NOMO-1 (cell line): ENCODE measurements around the gene TNFRSF19.

ENCODE experiments used
- DNase-seq, 2 experiments: peaks; one replicate each; lab custom pipeline; 2025; ENCODE audit not compliant: unreplicated experiment in 2 of 2; lab: John Stamatoyannopoulos, UW

The TNFRSF19 gene

DNA sequence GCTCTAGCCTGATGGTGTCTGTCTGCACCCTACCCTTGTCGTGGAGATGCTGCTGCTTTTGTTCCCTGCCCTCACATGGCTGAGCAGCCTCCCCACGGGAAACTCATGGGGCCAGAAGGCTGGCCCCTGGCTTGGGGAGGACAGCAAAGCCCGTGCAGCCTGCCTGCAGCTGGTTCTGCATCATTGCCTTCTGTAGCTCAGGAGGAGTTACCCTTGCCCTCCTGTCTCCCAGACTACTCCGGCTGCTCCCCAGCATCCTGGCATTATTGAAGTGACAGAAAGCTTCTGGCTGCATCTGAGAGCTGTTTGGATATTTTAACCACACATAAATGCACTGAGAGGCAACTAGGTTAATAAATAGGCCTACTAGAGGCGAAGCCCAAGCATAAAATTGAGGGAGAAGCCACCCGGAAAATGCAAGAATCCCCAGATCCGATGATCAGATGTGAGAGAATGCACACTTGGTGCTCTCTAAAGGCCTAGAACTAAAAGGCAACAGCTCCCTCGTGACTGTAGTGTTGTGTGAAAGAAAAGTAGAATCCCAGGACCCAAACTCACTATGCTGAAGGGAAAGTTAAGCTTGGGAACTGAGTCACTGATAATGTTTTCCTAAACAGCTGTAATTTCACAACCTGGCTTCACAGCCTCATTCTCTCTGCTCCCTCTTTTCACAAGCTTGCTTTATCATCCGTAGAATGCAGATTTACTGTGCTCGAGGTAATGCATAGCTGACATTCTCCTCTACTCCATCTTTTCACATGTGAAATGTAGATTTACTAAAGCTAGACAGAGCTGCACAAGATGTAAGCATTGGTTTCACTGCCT, 110.8 kb downstream of the TNFRSF19 start:
- DNase-seq: no peak

DNA sequence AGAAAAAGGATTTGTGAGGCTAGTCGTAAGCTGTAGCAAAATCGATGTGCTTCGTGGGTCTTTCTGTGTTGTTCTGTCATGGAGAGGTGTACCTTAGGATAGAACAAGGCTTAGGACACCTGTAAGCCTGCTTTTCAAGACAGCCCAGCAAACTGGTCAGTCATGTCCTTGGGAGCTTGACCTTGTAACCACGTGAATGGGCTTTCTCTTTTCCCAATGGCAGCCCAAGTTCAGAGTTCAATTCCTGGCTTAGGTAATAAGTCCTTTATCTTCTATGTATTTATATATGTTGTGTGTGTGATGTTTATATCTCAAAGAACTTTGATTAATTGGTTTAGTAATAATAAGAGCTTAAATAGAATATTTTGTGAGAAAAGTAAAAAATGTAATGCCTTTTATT, 112.9 kb downstream of the TNFRSF19 start:
- no peak for DNase-seq

DNA sequence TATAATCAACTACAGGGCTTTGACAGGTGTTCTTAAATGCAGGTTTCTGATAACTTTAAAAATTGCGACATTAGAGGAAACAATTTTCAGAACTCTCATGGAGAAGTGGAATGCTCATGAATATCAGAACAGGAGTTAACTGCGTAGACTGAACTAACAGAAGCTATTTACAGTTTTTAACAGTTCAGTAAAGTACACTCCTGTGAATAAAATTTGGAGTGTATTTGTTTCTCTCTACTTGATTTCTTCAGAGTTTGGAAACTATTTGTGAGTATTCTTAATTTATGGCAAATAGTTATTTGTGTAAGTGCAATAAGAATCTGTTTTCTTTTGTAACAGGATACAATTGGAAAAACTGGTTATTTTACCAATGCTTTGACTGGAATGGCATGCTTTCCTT, 114.4 kb downstream of the TNFRSF19 start:
- DNase-seq: no peak

DNA sequence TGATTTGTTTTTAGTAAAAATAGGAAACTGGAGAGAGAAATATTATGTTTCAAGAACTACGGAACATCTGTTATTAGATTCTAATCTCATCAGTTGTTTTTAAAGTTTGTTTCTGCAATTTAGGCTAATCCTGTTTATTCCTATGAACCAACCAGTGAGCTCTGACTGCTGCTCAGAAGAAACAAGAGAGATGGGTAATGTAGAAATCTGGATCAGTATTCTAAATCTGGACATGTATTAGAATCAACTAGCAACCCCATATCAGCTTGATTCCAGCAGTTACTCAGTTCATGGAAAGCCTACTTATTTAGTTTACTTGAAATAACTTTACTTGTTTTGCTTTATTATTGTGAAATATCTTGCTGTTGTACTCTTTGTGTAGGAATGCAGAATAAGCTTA, 115.2 kb downstream of the TNFRSF19 start:
- DNase-seq: no peak

DNA sequence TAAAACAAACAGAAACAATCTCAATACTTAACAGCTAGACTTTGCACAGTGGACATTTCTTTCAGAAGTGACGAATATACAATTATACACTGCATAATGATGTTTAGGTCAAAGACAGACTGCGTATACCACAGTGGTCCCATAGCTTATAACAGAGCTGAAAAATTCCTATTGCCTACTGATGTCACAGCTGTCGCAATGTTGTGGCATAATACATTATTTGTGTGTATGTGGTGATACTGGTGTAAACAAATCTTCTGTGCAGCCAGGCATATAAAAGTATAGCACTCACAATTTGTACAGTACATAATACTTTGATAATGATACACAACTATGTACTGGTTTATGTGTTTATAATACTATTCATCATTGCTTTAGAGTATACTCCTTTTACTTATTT, 116.7 kb downstream of the TNFRSF19 start:
- no peak for DNase-seq

DNA sequence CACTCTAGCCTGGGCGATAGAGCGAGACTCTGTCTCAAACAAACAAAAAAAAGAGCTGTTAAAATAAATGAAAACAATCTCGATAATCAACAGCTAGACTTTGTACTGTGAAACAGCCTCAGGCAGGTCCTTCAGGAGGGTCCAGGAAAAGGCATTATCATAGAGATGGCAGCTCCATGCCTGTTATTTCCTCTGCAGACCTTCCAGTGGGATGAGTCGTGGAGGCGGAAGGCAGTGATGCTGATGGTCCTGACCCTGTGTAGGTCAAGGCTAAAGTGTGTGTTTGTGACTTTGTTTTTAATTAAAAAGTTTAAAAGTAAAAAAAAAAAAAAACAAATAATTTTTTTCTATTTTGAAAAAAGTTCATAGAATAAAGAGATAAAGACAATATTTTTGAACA, 117.4 kb downstream of the TNFRSF19 start:
- DNase-seq: no peak

DNA sequence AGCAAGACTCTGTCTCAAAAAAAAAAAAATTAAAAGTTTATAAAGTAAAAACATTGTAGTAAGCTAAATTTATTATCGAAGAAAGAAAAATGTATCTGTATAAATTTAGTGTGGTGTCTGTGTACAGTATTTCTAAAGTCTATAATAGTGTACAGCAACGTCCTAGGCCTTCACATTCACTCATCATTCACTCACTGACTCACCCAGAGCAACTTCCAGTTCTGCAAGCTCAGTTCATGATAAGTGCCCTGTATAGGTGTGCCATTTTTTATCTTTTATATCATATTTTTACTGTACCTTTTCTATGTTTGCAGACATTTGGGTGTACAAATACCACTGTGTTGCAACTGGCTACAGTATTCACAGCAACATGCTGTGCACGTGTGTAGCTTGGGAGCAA, 118.1 kb downstream of the TNFRSF19 start:
- no peak for DNase-seq

DNA sequence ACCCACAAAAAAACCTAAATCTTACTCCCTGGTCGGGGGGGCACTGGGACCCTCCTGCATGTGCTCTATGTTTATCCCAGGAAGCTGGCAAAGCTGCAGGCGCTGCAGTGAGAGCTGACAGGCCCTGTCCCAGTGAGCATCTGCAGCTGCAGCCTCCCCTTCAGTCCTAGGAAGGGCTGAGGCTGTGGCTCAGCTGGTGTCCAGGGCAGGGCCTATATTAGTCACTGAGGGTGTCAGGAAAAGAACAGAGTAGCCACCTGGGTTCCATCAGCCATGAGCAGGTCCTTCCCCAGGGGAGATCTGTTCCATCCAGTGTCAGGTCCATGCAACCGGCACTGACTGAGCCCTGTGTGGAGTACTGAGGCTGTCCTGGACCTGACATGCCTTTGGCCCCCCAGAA, 120.5 kb downstream of the TNFRSF19 start:
- DNase-seq: no peak

DNA sequence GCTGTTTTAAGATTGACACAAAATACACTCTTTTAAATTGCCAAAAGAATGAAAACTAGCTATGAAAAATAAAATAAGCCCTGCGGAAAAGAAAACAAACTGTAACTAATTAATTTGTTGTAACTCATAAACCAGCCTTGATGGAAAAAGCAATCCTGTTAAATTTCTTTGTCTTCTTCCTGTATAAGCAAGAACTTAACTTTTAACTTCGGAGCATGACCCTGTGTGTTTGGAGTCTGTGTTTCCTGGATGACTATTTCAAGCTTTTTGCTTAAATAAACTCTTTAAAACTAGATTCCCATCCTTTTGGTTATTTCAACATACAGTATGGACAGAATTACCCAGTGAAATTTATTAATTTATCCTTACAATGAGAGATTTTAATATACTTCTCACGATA, 122.6 kb downstream of the TNFRSF19 start:
- DNase-seq: no peak

DNA sequence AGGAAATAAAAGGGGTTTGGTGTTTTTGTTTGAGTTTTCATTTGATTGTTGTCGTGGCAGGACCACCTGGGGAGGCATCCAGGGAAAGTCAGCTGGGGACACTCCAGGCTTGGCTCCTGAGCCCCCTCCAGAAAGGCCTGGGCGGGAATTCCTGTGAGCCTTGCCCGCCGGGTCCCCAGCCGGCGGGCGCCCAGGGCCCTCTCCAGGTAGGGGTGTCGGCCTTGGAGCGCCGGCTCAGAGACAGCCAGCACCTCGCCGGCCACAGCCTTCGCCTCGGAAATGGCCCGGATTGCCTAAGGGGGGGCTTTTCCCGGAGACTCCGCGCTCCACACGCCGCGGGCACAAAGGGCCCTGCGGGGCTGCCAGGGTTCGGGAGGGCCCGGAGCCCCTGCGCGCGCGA, 125.0 kb downstream of the TNFRSF19 start:
- DNase-seq: no peak

DNA sequence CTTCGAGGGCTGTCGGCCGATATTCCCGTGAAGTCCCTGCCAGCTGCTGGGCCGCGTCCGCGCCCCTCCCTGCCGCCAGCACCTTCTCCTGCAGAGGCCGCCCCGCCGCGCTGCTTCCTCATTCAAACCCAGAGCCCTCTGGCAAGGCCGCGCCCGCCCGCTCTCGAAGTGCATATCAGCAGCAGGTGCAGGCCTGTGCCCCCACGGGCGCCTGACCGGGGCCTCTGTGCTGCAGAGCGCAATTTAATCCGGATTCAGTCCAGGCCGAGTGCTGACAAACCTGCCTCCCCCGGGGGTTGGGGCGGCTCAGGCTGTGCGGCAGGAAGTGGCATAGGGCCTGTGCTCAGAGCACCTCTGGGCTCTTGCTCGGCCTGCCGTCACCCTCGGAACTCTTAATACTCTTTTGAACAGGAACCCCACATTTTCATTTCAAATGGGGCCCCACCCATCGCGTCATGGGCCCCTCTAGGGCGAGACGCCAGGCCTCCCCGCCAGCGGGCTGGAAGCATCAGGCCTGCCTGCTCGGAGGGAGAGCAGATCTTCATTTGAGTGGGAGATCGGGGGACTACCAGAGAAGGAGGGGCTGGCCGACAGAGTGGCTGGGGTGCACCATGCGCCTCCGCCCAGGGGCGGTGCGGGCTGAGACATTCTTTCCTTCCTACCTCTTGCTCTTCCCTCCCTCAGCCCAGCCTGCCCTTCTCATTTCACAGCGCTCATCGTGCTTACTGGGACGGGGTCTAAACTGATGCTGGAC, 125.7 kb downstream of the TNFRSF19 start:
- no peak for DNase-seq

DNA sequence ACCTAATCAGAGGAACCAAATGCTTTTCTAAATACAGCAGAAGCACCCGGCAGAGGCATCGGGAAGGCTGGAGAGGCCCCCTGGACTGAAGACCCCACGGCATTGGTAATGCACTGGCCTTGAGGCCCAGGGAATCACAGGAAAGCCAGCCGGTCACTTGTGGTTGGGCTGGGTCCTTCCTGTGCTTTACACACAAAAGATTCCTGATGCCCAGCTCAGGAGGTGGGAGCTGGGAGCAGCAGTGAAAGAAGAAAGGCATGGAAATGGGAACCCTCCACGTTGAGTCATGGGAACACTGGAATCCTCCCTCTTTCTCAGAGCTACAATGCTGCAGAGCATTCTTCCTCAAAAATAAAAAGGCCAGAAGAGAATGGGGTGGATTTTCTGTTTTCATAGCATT, 126.4 kb downstream of the TNFRSF19 start:
- DNase-seq: no peak

DNA sequence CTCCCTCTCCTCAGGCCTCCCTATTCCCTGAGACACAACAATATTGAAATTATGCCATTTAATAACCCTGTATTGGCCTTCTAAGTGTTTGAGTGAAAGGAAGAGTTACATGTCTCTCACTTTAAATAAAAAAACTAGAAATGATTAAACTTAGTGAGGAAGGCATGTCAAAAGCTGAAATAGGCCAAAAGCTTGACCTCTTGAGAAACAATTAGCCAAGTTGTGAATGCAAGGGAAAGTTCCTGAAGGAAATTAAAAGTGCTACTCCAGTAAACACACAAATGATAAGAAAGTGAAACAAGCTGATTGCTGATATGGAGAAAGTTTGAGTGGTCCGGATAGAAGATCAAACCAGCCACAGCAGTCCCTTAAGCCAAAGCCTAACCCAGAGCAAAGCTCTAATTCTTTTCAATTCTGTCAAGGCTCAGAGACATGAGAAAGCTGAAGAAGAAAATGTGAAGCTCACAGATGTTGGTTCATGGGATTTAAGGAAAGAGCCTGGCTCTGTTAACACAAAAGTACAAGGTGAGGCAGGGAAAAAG, 127.6 kb downstream of the TNFRSF19 start:
- no peak for DNase-seq

DNA sequence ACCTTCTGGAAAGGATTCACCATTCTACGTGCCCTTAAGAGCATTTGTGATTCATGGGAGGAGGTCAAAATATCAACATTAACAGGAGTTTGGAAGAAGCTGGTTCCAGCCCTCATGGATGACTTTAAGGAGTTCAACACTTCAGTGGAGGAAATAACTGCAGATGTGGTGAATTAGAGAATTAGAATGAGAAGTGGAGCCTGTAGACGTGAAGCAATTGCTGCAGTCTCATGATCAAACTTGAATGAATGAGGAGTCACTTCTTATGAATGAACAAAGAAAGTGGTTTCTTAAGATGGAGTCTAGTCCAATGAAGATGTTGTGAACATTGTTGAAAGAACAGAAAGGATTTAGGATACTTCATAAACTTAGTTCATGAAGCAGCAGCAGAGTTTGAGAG, 129.1 kb downstream of the TNFRSF19 start:
- no peak for DNase-seq

DNA sequence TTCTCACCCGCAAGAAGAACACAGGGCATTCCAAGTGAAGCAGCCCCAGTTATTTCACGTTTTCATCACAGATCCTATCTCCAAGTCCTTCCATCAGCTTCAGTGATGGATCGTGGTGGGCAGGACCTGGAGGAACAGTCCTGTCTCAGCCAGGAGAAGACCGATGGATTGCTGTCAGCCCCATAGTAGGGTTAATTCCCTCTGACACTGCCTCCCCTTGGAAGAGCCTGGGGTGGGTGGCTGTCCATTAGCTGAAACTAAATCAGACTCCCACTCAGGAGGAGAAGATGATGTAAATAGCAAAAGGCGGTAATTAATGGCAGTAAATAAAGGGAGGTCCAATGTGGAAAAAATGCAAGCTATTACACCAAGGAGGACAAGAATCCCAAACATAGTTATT, 131.0 kb downstream of the TNFRSF19 start:
- DNase-seq: no peak

DNA sequence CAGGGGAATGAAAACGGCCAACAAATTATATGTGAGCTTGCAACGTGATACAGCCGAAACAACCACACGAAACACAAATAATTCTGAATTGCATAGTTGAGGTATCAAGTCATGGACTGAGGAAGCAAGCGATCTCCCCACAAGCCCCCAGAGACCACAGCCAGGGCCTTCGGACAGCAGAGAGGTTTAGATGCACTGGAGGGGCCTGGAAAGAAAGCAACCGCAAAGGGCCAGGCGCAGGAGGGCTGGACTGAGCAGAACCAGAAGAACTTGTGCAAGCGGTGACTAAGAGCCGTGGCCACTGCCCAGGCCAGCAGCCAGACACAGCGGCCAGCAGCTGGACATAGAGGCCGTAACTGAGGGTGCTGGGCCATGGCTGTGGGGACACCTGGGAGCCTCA, 131.4 kb downstream of the TNFRSF19 start:
- no peak for DNase-seq

DNA sequence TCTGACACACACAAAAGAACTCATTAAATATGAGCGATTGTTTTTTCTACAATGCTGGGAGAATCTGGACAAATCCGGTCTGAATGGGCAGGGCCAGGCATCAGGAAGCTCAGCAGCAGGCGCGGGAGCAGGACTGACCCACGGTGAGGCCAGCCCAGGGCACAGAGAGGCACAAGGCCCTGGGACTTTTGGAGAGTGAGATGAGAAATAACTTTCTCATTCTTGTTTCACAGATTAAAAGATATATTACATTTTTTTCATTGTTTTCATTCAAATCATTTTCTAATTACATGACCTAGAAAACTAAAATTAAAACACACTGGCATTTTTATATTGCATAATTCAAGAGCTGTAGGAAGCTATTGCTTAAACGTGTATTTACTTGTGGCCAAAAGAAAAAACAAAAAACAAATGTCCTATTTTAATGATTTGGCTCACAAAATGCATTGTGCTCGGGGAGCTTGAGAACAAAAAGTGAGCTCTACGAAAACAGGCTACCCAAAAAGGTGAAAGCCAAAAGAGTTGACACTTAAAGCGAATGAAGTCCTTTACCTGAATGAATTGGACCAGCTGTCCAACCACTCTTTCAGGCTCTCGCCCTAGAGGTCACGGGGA, 133.1 kb downstream of the TNFRSF19 start:
- DNase-seq: no peak

DNA sequence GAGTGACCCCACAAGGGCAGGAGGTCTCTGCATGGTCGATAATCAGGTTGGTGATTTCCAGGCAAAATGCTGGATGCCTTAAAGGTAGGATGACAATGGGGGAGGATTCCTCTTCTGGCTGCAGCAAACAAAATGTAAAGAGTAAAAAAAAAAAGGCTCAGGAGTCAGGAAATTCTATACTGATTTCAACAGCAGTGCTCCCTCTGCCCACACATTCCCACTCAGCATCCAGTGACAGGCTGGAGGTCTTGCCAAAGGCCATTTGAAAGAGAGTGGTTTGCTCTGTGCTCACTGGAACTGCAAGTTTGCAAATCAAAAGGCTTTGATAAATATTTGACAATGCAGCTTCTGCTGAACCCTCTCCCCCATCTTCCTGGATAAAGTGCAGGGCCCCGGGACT, 135.4 kb downstream of the TNFRSF19 start:
- DNase-seq: no peak

DNA sequence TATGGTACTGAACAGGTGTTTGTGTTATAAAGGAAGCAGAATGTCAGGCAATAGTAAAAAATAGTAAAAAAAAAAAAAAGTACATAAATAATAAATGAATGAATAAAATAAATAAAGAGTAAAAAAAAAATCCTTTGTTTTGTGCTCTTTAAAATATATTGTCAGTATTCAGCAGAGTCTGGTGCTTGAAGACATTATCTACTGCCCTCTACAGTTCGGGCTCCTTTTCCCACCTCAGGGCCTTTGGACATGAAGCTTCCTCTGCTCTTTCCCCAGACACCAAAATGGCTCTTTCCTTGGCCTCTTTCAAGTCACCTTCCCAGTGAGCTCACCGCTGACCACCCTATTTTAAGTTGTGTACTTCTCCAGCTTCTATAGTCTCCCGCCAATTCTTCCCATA, 137.5 kb downstream of the TNFRSF19 start:
- DNase-seq: no peak

DNA sequence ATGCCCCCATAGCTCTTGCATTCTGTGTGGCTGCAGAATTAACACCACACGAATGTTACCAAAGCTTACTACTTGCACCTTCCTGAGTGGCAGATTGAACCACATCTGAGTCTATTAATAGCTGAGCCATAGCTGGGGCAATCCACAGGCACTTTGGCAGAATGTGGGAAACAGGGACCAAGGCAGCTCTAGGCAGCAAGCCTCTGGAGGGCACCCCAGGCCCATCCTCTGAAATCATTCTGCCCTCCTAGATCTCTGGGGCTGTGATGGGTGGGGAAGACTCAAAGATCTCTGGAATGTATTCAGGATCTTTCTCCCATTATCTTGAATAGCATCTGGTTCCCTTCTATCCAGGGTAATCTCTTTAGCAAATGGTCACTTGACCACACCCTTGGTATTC, 139.3 kb downstream of the TNFRSF19 start:
- DNase-seq: no peak

DNA sequence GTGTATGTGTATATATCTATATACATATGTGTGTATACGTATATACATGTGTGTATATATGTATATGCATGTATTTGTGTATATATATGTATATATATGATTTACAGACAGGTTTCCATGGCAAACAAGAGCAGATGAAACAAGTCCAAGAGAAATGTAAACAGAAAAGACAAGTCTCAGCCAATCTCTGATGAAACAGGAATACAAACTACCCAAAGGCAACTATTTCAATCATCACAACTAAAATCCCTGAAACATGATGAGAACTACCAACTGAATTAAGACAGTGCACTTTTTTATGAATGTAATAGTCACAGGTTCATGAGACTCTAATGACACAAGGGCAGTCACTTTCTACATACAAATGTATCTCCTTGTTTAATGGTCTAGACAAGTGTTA, 140.2 kb downstream of the TNFRSF19 start:
- DNase-seq: no peak

DNA sequence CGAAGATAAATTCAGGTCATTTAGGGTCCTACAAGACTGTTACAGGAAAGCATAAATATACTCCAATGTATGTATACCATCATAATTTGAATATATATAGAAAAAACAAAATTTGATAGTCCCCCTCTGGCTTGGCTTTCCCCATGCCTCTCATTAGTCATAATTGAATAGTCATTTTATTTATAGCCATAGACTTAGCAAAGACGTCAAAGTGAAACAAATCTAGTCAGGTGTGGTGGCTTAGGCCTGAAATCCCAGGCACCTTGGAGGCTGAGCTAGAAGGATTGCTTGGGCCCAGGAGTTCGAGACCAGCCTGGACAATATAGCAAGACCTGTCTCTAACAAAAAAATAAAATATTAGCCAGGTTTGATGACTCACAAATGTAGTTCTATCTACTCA, 141.1 kb downstream of the TNFRSF19 start:
- no peak for DNase-seq
